ENCODE measurements around the gene PBX2.

PBX2 gene

DNA sequence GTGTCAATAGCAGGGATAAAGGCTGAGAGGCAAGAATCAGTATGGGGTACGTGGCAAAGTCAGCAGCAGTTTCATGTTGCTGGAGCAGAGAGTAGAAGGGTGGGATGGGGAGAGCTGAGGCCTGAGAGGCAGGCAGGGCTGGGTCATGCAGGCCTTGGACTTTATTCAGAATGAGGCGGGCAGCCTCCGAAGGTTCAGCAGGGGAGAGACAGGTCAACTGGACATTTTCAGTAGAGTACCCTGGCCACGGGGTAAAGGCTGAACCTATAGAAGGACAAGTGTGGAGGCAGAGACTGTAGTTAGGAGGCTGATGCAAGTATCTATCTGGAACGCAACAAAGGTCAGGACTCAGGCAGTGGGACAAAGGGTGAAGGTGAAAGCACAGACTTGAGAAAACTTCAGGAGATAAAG, 20.2 kb upstream of the PBX2 start:
- no peak for TF ChIP-seq MAX (IDR thresholded peaks at IDR 0.05; ENCODE audit: low read depth, low read length)
- TF ChIP-seq, protein P1, sequence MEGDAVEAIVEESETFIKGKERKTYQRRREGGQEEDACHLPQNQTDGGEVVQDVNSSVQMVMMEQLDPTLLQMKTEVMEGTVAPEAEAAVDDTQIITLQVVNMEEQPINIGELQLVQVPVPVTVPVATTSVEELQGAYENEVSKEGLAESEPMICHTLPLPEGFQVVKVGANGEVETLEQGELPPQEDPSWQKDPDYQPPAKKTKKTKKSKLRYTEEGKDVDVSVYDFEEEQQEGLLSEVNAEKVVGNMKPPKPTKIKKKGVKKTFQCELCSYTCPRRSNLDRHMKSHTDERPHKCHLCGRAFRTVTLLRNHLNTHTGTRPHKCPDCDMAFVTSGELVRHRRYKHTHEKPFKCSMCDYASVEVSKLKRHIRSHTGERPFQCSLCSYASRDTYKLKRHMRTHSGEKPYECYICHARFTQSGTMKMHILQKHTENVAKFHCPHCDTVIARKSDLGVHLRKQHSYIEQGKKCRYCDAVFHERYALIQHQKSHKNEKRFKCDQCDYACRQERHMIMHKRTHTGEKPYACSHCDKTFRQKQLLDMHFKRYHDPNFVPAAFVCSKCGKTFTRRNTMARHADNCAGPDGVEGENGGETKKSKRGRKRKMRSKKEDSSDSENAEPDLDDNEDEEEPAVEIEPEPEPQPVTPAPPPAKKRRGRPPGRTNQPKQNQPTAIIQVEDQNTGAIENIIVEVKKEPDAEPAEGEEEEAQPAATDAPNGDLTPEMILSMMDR (IDR thresholded peaks at IDR 0.05; ENCODE audit: low read depth, low read length): no peak
- TF ChIP-seq MYC (IDR thresholded peaks at IDR 0.05; ENCODE audit: low read depth, low read length): no peak
- TF ChIP-seq POLR2A (IDR thresholded peaks at IDR 0.05; ENCODE audit: extremely low read depth, insufficient read length): no peak
- H3K4me3 ChIP-seq (ENCODE audit: low read depth, low read length): no peak overlapping the region
- DNase-seq (ENCODE audit: low read depth): no peak

GRCh38 chr6:32208996-32209395, 19.0 kb upstream of the PBX2 start:
- TF ChIP-seq, protein P1 (IDR thresholded peaks at IDR 0.05; ENCODE audit: low read depth, low read length): no peak
- TF ChIP-seq MAX (IDR thresholded peaks at IDR 0.05; ENCODE audit: low read depth, low read length): no peak
- no peak for DNase-seq (ENCODE audit: low read depth)
- H3K4me3 ChIP-seq (ENCODE audit: low read depth, low read length): no peak overlapping the region

DNA sequence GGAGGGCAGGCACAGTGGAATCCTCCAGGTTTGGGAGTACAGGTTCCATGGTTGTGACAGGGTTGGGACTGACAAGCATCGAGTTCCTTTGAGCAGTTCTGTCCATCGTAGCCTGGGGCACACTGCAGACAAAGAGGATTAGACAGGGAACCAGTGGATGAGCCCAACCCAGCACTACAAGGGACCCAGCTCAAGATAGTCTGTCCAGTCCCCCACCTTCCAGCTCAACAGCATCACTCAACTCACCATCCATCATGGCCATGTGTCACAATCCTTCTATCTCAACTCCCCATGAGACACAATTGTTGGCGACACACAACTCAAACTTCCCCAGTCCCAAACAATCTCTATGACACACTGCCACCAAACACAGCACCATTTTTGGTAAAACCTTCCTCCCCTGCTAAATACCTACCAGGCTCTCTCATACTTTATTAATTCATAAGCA, 14.3 kb upstream of the PBX2 start:
- DNase-seq (ENCODE audit: low read depth): no peak
- TF ChIP-seq, protein P1 (IDR thresholded peaks at IDR 0.05; ENCODE audit: low read depth, low read length): no peak
- no peak for TF ChIP-seq POLR2A (IDR thresholded peaks at IDR 0.05; ENCODE audit: extremely low read depth, insufficient read length)
- no peak for TF ChIP-seq MAX (IDR thresholded peaks at IDR 0.05; ENCODE audit: low read depth, low read length)
- TF ChIP-seq MYC (IDR thresholded peaks at IDR 0.05; ENCODE audit: low read depth, low read length): no peak

DNA sequence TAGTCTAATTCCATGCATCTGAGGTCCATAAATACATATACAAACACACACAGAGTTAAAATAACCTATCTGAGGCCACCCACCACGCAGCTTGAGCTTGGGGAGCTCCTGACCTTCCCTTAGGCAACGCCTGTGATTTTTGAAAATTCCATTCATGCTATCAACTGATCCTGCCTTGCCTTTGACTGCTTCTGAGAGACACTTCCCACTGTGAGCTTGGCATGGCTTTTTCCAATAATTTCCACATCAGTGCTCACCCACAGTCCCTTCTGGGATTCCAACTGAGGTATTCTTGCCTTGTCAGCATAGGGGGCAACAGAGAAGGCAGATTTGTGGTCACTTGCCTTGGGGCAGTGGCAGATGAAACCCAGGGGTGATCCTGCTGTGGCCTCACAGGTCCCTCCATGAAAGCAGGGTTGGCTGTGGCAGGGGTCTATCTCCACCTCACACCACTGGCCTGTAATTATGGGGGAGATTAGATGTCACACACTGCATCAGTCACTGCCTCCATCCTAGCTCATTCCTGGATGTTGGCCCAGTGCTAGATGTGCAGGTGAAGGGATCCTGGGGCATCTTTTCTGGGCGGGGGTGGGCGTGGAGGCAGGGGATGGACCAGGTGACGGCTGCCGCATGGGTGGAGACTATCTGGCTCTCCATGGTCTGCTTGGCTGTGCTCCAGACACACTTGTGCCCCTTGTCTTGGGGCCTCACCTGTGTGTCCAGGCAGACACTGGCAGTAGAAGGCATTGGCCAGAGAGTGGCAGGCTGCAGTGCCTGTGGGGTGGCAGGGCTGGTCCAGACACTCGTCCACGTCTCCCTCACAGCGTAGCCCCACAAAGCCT, 13.6 kb upstream of the PBX2 start:
- no peak overlapping the region for H3K4me3 ChIP-seq (ENCODE audit: low read depth, low read length)
- TF ChIP-seq MYC (IDR thresholded peaks at IDR 0.05; ENCODE audit: low read depth, low read length) (no peak), POLR2A (IDR thresholded peaks at IDR 0.05; ENCODE audit: extremely low read depth, insufficient read length) (no peak), MAX (IDR thresholded peaks at IDR 0.05; ENCODE audit: low read depth, low read length) (no peak)
- TF ChIP-seq, protein P1 (IDR thresholded peaks at IDR 0.05; ENCODE audit: low read depth, low read length): no peak
- no peak for DNase-seq (ENCODE audit: low read depth)

More for the DNA sequence above, 14.3 kb upstream of the PBX2 start:
- H3K4me3 ChIP-seq (ENCODE audit: low read depth, low read length): no peak overlapping the region

GRCh38 chr6:32202186-32202585, 12.2 kb upstream of the PBX2 start:
- no peak for DNase-seq (ENCODE audit: low read depth)

More at GRCh38 chr6:32202186-32202585, 12.2 kb upstream of the PBX2 start:
- TF ChIP-seq POLR2A (IDR thresholded peaks at IDR 0.05; ENCODE audit: extremely low read depth, insufficient read length) (no peak), MYC (IDR thresholded peaks at IDR 0.05; ENCODE audit: low read depth, low read length) (no peak), MAX (IDR thresholded peaks at IDR 0.05; ENCODE audit: low read depth, low read length) (no peak)
- TF ChIP-seq, protein P1 (IDR thresholded peaks at IDR 0.05; ENCODE audit: low read depth, low read length): no peak
- H3K4me3 ChIP-seq (ENCODE audit: low read depth, low read length): no peak overlapping the region

Measured in NB4 (cell line).